ENCODE results near the gene BRINP3. TPM values are rescaled to one million over a fixed set of nuclear protein-coding genes. Genes with fewer than 3 reads are reported as not detected.

The BRINP3 gene
- total RNA-seq, 1 donor from 2014 or later: not detected

GRCh38 chr1:190193508-190194115 is 284.1 kb downstream of the BRINP3 start:
- no peak for DNase-seq (ENCODE audit: low read depth, low spot score)

DNA sequence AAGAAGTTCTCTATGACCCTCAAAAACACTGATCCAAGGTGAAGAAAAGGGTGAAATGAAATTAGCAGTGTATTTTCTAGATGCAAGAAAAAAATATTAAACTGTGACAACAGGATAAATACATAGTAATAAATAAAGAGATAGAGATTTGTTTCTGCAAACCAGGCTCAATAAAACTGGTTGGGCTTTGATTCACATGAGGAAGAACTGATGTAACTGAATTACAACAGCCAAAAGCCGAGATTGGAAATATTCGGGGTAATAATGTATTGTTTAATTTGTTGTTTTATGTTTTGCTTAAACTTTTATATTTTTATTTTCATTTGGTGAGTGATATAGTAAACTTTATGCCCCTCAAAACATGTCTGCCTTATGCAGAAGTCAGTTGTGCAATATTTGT is 285.0 kb downstream of the BRINP3 start:
- DNase-seq (ENCODE audit: low read depth, low spot score): no peak

DNA sequence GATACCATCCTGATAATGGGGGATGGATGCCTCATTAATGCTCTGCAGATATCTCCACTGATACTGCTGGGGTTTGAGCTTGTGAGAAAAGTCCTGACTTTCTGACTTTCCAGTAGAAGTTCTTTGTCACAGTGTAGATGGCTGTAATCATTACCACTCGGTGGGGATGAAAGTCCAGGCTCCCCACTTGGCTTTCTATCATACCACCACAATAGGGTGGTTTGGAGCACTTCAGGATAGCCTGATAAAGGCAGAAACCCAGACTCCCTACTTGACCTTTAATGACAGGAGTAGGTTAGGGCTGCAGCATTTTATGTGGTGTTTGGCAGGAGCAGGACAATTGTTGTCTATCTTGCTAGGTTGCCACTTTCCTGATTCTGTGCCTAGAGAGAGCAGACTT is 294.1 kb downstream of the BRINP3 start:
- DNase-seq (ENCODE audit: low read depth, low spot score): no peak

- DNase-seq (ENCODE audit: low read depth, low spot score): no peak
These were observed 297.8 kb downstream of the BRINP3 start for GRCh38 chr1:190179817-190180216.

- no peak for DNase-seq (ENCODE audit: low read depth, low spot score)
These were observed 298.8 kb downstream of the BRINP3 start for GRCh38 chr1:190178827-190179226.

GRCh38 chr1:190177555-190177954 is 300.1 kb downstream of the BRINP3 start:
- DNase-seq (ENCODE audit: low read depth, low spot score): no peak

- no peak for DNase-seq (ENCODE audit: low read depth, low spot score)
These were observed 300.9 kb downstream of the BRINP3 start for GRCh38 chr1:190176776-190177175.

DNA sequence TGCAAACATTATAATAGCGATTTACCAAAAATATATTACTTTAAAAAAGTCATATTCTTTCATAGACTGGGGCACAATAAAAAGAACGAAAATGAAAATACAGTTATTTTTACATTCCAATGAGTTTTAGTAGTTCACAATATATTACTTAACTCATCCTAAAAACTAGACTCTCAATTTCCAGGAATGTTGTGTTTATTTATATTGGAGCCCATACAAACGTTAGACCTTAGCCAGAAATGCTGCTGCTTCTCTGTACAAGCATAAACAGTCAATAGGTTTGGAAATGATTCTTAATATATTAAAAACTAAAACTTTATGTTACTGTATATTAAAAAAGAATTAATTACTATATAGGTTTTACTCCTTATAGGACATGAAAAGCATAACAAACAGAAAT is 302.3 kb downstream of the BRINP3 start:
- DNase-seq (ENCODE audit: low read depth, low spot score): no peak

- no peak for DNase-seq (ENCODE audit: low read depth, low spot score)
These were observed 304.8 kb downstream of the BRINP3 start for GRCh38 chr1:190172651-190173430.

GRCh38 chr1:190170321-190170720 is 307.3 kb downstream of the BRINP3 start:
- DNase-seq (ENCODE audit: low read depth, low spot score): no peak

DNA sequence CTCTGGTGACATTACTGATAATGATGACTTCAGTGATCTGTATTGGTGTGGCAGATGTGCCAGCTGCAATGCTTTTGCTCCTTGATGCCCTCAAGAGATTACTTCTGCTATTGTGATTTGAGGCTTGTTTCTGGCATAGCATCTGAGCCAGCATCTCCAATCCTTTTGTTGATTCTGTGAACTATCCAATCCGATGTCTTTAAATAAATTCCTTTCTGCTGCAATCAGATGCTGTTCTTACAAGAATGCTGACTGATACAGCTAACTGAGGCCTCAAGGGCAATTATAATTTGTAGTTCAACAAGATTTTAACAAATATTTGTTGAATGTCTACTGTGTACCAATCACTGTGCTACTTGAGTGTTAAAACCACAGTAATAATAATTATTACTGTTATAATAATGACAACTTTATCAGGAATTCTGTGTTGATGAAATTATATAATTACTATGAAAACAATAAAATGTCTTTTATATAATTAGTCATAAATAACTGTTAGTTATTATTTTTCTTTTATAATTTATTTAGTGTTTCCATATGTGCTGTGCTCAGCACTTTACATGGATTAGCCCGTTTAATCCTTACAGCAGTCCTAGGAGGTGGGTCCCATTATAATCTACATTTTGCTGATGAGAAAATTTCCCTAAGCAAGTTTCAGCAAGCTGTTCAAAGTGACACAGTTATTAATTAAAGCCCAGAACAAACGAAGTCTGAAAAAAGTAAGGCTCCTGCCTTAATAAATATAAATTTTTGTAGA is 308.2 kb downstream of the BRINP3 start:
- DNase-seq (ENCODE audit: low read depth, low spot score): no peak

GRCh38 chr1:190168893-190169280 is 308.8 kb downstream of the BRINP3 start:
- no peak for DNase-seq (ENCODE audit: low read depth, low spot score)

DNA sequence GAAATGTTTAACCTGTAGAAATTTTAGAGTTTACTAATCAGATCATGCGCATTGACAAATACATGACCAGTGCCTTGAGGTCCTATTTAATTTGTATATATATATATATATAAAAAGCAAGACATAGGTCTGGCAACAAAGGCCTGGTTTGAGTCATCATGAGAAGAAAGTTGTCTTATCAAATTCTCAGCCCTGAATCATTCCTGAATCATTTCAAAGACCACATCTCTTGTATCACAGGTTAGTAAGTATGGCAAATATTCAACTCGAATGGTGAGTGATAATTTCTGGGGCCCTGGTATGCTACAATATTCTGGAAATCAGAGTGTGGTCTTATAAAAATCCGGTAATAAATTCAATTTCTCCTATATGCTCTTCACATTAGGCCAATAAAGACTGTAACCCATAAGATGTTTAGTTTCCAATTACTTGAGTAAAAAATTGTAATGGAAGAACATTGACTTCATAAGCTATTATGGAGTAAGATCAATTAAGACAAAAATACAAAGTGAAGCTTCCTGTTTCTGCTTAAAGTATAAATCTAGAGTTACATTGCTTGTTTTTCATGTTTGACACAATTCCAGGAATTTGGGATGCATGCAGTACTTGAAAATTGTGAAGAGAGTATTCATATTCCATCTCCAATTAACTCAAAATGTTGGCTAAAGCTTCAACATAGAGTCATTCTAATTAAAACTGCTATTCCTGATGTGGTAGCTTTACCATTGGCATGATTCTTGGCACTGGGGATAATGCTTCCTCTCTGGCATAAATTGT is 309.4 kb downstream of the BRINP3 start:
- DNase-seq (ENCODE audit: low read depth, low spot score): no peak

GRCh38 chr1:190159146-190159545 is 318.5 kb downstream of the BRINP3 start:
- DNase-seq (ENCODE audit: low read depth, low spot score): no peak

- DNase-seq (ENCODE audit: low read depth, low spot score): no peak
These were observed 322.9 kb downstream of the BRINP3 start for GRCh38 chr1:190154744-190155143.

- DNase-seq (ENCODE audit: low read depth, low spot score): no peak
These were observed 330.0 kb downstream of the BRINP3 start for GRCh38 chr1:190147616-190148015.

DNA sequence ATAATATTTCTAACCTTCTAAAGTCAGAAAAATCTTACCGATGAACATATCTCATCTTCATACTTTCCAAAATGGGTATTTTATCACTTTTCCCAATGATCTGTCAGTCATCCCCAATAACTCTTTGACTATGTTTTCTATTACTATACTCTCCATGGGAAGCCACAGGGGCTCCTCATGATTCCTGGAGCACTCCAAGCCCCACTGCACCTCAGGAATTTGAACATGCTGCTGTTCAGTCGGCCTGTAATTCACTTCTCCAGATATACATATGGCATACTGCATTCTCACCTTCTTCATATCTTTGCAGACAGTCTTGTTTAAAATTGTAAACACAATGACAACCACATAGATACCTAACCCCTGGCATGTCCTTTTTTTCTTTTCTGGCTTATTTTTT is 333.0 kb downstream of the BRINP3 start:
- no peak for DNase-seq (ENCODE audit: low read depth, low spot score)

DNA sequence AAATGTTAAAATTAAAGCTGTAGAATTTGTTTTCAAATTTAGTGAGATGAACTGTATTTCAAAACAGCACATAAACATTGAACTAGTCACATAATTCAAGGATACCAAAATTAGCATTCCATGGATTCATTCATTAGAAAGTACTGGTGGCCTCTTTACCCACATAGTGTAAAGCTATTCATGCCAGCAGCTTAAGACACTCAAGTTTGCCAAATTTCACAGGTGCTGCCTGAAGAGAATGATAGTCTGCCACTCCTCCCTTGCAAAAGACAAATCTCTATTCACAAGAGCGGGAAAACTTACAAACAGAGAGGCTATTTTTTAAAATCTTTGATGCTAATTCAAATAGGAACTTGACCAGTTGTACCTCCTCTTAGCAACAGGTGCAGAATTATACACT is 337.0 kb downstream of the BRINP3 start:
- no peak for DNase-seq (ENCODE audit: low read depth, low spot score)

DNA sequence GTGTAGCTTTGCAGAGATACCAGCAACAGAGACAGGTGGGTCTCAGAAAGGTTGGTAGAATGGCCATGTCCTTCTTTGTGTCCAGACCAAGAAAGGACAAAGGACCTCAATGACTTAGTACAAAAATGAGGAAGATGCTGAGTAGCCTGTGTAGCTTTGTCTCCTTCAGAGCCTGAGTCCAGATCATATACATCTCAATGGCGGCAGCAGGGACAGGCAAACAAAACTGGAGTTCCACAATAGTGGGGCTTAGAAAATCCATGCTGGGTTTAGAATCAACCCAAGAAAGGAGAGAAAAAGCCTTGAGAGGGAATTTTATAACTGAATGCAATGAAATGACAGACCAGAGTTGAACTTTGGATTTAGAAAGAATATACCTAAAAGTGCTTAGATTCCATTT is 339.0 kb downstream of the BRINP3 start:
- no peak for DNase-seq (ENCODE audit: low read depth, low spot score)

- no peak for DNase-seq (ENCODE audit: low read depth, low spot score)
These were observed 339.4 kb downstream of the BRINP3 start for GRCh38 chr1:190138266-190138665.

DNA sequence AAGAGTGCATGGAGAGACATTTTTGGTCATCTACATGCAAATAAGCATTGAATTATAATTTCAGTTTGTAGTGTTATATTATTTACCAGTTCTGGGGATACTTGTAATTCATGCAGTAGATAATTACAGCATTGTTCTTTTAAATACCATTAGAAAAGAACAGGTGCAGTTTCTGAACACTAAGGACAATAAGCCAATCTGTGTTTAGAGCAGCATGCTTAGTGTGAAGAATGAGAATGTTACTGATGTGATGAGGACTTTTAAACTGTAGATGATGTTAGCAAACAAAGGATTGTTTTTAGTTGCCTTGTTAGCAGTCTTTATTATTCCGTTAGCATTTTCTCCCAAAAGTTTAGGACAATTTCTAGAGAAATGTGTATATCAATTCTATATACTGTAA is 348.3 kb downstream of the BRINP3 start:
- no peak for DNase-seq (ENCODE audit: low read depth, low spot score)

DNA sequence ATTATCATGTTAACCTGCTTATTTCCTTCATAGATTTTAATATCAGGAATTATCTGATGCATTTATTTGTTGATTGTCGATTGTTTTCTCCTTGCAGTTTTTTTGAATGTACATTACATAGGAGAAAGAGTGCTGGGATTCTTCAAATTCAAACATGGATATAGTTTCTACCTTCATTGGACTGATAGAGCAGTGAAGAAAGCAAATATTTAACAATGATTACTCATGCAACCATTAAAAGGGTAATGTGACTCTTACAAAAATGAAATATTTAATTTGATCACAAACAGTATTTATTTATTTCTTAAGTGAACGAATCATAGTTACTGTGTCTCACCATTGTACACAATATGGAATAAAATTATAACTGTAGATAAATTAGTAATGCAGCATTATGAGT is 350.9 kb downstream of the BRINP3 start:
- no peak for DNase-seq (ENCODE audit: low read depth, low spot score)
